Measurements from ENCODE around the gene ASB13.

The ASB13 gene

GRCh38 chr10:5616046-5616445 is 50.3 kb downstream of the ASB13 start:
- WGBS (ENCODE audit: insufficient coverage, insufficient read length), result no CpG with 5 or more reads among the region's 26 CpGs
- Histone ChIP-seq H3K36me3 (ENCODE audit: control insufficient read depth, insufficient read depth, low read length) (no peaks in the 10 kb centered on the region), H3K27ac (ENCODE audit: low read length) (no peak overlapping the region), H3K4me1 (ENCODE audit: control insufficient read depth, insufficient read depth, low read length) (no peaks in the 10 kb centered on the region), H3K27me3 (ENCODE audit: control insufficient read depth, insufficient read depth, low read length) (no peaks in the 10 kb centered on the region), H3K9me3 (ENCODE audit: control insufficient read depth, insufficient read depth, low read length) (no peaks in the 10 kb centered on the region), H3K4me3 (ENCODE audit: low read length) (no peak overlapping the region)
- no peak for DNase-seq (ENCODE audit: low read depth, low spot score)

- DNase-seq (ENCODE audit: low read depth, low spot score), result no peak
- Histone ChIP-seq H3K27me3 (ENCODE audit: control insufficient read depth, insufficient read depth, low read length) (no peaks in the 10 kb centered on the region), H3K27ac (ENCODE audit: low read length) (no peak overlapping the region), H3K4me3 (ENCODE audit: low read length) (no peak overlapping the region), H3K4me1 (ENCODE audit: control insufficient read depth, insufficient read depth, low read length) (no peaks in the 10 kb centered on the region), H3K9me3 (ENCODE audit: control insufficient read depth, insufficient read depth, low read length) (no peaks in the 10 kb centered on the region), H3K36me3 (ENCODE audit: control insufficient read depth, insufficient read depth, low read length) (no peaks in the 10 kb centered on the region)
- WGBS (ENCODE audit: insufficient coverage, insufficient read length), result no CpG with 5 or more reads among the region's 7 CpGs
Observed at GRCh38 chr10:5615316-5615715, 51.1 kb downstream of the ASB13 start.

GRCh38 chr10:5614155-5614721 is 52.2 kb downstream of the ASB13 start:
- no CpG with 5 or more reads among the region's 4 CpGs for WGBS (ENCODE audit: insufficient coverage, insufficient read length)
- no peak for DNase-seq (ENCODE audit: low read depth, low spot score)
- Histone ChIP-seq H3K36me3 (ENCODE audit: control insufficient read depth, insufficient read depth, low read length) (no peaks in the 10 kb centered on the region), H3K9me3 (ENCODE audit: control insufficient read depth, insufficient read depth, low read length) (no peaks in the 10 kb centered on the region), H3K27me3 (ENCODE audit: control insufficient read depth, insufficient read depth, low read length) (no peaks in the 10 kb centered on the region), H3K4me1 (ENCODE audit: control insufficient read depth, insufficient read depth, low read length) (no peaks in the 10 kb centered on the region), H3K27ac (ENCODE audit: low read length) (no peak overlapping the region), H3K4me3 (ENCODE audit: low read length) (no peak overlapping the region)

GRCh38 chr10:5613481-5614154 is 52.8 kb downstream of the ASB13 start:
- no peak for DNase-seq (ENCODE audit: low read depth, low spot score)
- no CpG with 5 or more reads among the region's 13 CpGs for WGBS (ENCODE audit: insufficient coverage, insufficient read length)
- H3K9me3 ChIP-seq (ENCODE audit: control insufficient read depth, insufficient read depth, low read length), result no peaks in the 10 kb centered on the region
- H3K27ac ChIP-seq (ENCODE audit: low read length), result no peak overlapping the region
- no peak overlapping the region for H3K4me3 ChIP-seq (ENCODE audit: low read length)
- no peaks in the 10 kb centered on the region for H3K36me3 ChIP-seq (ENCODE audit: control insufficient read depth, insufficient read depth, low read length)
- no peaks in the 10 kb centered on the region for H3K27me3 ChIP-seq (ENCODE audit: control insufficient read depth, insufficient read depth, low read length)
- H3K4me1 ChIP-seq (ENCODE audit: control insufficient read depth, insufficient read depth, low read length), result no peaks in the 10 kb centered on the region

- no CpG with 5 or more reads among the region's 15 CpGs for WGBS (ENCODE audit: insufficient coverage, insufficient read length)
- H3K27me3 ChIP-seq (ENCODE audit: control insufficient read depth, insufficient read depth, low read length), result no peaks in the 10 kb centered on the region
- DNase-seq (ENCODE audit: low read depth, low spot score), result no peak
- no peak overlapping the region for H3K4me3 ChIP-seq (ENCODE audit: low read length)
- H3K27ac ChIP-seq (ENCODE audit: low read length), result no peak overlapping the region
- no peaks in the 10 kb centered on the region for H3K9me3 ChIP-seq (ENCODE audit: control insufficient read depth, insufficient read depth, low read length)
- no peaks in the 10 kb centered on the region for H3K4me1 ChIP-seq (ENCODE audit: control insufficient read depth, insufficient read depth, low read length)
- no peaks in the 10 kb centered on the region for H3K36me3 ChIP-seq (ENCODE audit: control insufficient read depth, insufficient read depth, low read length)
Observed at GRCh38 chr10:5611899-5612680, 54.3 kb downstream of the ASB13 start.

GRCh38 chr10:5609952-5610616 is 56.3 kb downstream of the ASB13 start:
- Histone ChIP-seq H3K4me1 (ENCODE audit: control insufficient read depth, insufficient read depth, low read length) (no peaks in the 10 kb centered on the region), H3K4me3 (ENCODE audit: low read length) (no peak overlapping the region)
- DNase-seq (ENCODE audit: low read depth, low spot score), result no peak

GRCh38 chr10:5608608-5609220 is 57.7 kb downstream of the ASB13 start:
- Histone ChIP-seq H3K36me3 (ENCODE audit: control insufficient read depth, insufficient read depth, low read length) (no peaks in the 10 kb centered on the region), H3K4me3 (ENCODE audit: low read length) (no peak overlapping the region), H3K4me1 (ENCODE audit: control insufficient read depth, insufficient read depth, low read length) (no peaks in the 10 kb centered on the region), H3K27ac (ENCODE audit: low read length) (no peak overlapping the region), H3K9me3 (ENCODE audit: control insufficient read depth, insufficient read depth, low read length) (no peaks in the 10 kb centered on the region), H3K27me3 (ENCODE audit: control insufficient read depth, insufficient read depth, low read length) (no peaks in the 10 kb centered on the region)
- DNase-seq (ENCODE audit: low read depth, low spot score), result no peak
- WGBS (ENCODE audit: insufficient coverage, insufficient read length), result no CpG with 5 or more reads among the region's 12 CpGs

More at GRCh38 chr10:5609952-5610616, 56.3 kb downstream of the ASB13 start:
- Histone ChIP-seq H3K9me3 (ENCODE audit: control insufficient read depth, insufficient read depth, low read length) (no peaks in the 10 kb centered on the region), H3K27ac (ENCODE audit: low read length) (no peak overlapping the region), H3K36me3 (ENCODE audit: control insufficient read depth, insufficient read depth, low read length) (no peaks in the 10 kb centered on the region), H3K27me3 (ENCODE audit: control insufficient read depth, insufficient read depth, low read length) (no peaks in the 10 kb centered on the region)
- WGBS (ENCODE audit: insufficient coverage, insufficient read length), result no CpG with 5 or more reads among the region's 11 CpGs

GRCh38 chr10:5607594-5607993 is 58.8 kb downstream of the ASB13 start:
- no peaks in the 10 kb centered on the region for H3K36me3 ChIP-seq (ENCODE audit: control insufficient read depth, insufficient read depth, low read length)
- no peak overlapping the region for H3K27ac ChIP-seq (ENCODE audit: low read length)
- no peaks in the 10 kb centered on the region for H3K4me1 ChIP-seq (ENCODE audit: control insufficient read depth, insufficient read depth, low read length)
- no peak for DNase-seq (ENCODE audit: low read depth, low spot score)
- no peak overlapping the region for H3K4me3 ChIP-seq (ENCODE audit: low read length)
- no peaks in the 10 kb centered on the region for H3K9me3 ChIP-seq (ENCODE audit: control insufficient read depth, insufficient read depth, low read length)
- WGBS (ENCODE audit: insufficient coverage, insufficient read length), result no CpG with 5 or more reads among the region's 7 CpGs
- H3K27me3 ChIP-seq (ENCODE audit: control insufficient read depth, insufficient read depth, low read length), result no peaks in the 10 kb centered on the region

- H3K27me3 ChIP-seq (ENCODE audit: control insufficient read depth, insufficient read depth, low read length), result no peaks in the 10 kb centered on the region
- no peaks in the 10 kb centered on the region for H3K36me3 ChIP-seq (ENCODE audit: control insufficient read depth, insufficient read depth, low read length)
- no CpG with 5 or more reads among the region's 10 CpGs for WGBS (ENCODE audit: insufficient coverage, insufficient read length)
- H3K9me3 ChIP-seq (ENCODE audit: control insufficient read depth, insufficient read depth, low read length), result no peaks in the 10 kb centered on the region
- no peak overlapping the region for H3K27ac ChIP-seq (ENCODE audit: low read length)
- no peaks in the 10 kb centered on the region for H3K4me1 ChIP-seq (ENCODE audit: control insufficient read depth, insufficient read depth, low read length)
- DNase-seq (ENCODE audit: low read depth, low spot score), result no peak
- H3K4me3 ChIP-seq (ENCODE audit: low read length), result no peak overlapping the region
Observed at GRCh38 chr10:5606864-5607263, 59.5 kb downstream of the ASB13 start.

- H3K27ac ChIP-seq (ENCODE audit: low read length), result no peak overlapping the region
- no peak for DNase-seq (ENCODE audit: low read depth, low spot score)
- H3K4me1 ChIP-seq (ENCODE audit: control insufficient read depth, insufficient read depth, low read length), result no peaks in the 10 kb centered on the region
- H3K4me3 ChIP-seq (ENCODE audit: low read length), result no peak overlapping the region
- no peaks in the 10 kb centered on the region for H3K9me3 ChIP-seq (ENCODE audit: control insufficient read depth, insufficient read depth, low read length)
- WGBS (ENCODE audit: insufficient coverage, insufficient read length), result no CpG with 5 or more reads among the region's 8 CpGs
- no peaks in the 10 kb centered on the region for H3K36me3 ChIP-seq (ENCODE audit: control insufficient read depth, insufficient read depth, low read length)
- H3K27me3 ChIP-seq (ENCODE audit: control insufficient read depth, insufficient read depth, low read length), result no peaks in the 10 kb centered on the region
Observed at GRCh38 chr10:5606321-5606720, 60.1 kb downstream of the ASB13 start.

Data from iPS DF 6.9 (cell line).